ENCODE data around the gene KIDINS220.

Gene KIDINS220

DNA sequence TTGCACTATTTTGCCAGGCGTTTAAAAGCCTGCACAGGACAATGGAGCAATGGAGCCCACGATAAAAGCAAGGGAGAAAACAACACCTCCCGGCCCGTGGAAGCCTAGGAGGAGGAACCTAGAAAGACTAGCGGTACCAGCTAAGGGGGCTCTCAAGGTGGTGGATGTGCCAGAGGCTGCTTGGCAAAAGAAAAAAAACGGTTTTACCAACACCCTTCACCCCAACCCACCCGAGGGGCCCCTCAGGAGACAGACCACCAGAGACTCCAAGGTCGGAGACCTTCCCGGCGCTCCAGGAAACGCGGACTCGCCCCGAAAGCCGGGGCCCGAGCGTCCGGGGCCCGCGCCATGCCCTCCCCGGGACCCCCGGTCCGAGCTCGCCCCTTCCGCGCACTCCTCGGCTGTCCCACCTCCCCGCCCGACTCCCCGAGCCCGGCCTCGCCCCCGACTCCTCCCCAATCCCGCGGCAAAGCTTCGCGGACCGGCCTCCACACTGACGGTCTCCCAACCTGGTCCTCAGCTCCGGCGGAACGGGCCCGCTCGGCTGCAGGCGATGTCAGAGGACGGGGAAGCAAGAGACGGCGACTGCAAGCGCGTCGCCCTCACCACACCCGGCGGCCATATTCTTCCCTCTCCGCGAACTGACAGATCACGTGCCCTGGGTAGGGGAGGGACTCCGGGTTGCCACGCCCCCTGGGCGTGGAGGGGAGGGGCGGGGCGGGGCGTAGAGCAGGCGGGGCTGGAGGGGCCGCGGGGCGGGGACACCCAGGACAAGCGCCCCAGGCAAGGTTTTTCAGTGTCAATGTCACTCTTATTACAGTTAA is at the start of gene KIDINS220:
Gene KIDINS220 (minus strand): TSS at position 643 of the 824 bp plus-strand sequence. CDS start 10,520 bp downstream, outside the sequence.
- DNase-seq = peak; percentile 8

DNA sequence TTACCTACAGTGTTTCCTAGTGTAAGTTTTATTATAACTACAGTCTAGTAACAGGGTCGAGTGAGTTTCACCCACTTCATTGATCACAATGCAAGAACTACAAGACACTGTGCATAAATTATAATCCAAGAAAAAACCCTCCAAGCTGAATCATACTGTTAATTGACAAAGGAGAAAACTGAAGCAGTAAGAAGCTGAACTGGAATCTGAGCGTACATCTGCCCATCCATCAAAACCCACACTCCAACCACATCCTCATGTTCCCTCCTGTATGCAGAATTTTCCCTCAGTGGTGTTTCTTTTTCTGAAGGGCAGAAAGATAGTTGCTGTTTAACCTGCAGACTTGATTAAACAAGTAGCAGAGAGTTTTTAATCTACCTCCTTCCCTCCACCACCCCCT is 49.5 kb upstream of the KIDINS220 start:
- DNase-seq = no peak

DNA sequence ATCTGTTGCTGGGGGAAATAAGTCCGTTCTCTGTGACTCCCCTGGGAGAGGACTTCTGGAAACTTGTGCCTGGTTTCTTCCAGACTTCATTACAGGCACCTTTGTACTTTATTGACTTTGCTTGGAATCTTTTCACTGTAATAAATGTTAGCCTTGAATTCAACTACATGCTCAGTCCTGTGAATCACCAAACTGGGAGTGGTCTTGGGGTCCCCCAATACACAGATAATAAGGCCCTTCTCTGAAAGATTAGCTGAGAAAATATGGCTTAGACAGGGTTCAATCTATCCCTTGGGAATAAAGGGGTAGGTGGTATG is 48.7 kb upstream of the KIDINS220 start:
- no peak for DNase-seq

DNA sequence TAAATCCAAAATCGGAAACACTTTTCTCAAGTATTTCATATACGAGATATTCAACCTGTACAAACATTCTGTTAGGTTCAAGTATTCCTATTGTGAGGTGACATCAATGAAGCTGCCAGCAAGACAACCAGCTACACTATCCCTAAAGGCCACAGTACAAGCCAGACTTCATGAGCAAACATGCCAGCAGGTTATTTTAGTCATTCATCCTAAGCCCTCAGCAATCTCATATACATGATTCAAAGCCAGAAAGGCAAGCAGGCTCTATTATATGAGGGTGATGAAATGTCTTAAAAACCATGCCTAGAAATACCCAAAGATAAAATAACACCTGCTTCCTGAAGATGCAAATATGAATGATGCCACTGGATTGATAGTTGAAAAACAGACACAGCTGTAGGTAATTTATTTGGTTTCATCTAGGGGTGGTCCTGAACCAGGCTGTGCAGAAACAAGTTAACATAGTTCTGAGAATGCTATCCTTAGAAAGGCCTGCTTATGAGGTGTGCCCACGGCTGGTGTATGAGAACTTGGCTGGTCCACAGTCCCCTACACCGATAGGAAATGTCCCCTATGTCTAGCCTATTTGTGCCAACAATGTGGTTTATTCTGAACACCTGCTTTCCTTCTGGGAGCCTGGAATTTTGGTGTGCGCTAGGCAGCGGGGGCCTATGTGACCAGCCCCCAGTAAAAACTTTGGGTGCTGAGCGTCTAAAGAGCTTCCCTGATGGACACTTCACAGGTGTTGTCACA is 48.2 kb upstream of the KIDINS220 start:
- DNase-seq = no peak

DNA sequence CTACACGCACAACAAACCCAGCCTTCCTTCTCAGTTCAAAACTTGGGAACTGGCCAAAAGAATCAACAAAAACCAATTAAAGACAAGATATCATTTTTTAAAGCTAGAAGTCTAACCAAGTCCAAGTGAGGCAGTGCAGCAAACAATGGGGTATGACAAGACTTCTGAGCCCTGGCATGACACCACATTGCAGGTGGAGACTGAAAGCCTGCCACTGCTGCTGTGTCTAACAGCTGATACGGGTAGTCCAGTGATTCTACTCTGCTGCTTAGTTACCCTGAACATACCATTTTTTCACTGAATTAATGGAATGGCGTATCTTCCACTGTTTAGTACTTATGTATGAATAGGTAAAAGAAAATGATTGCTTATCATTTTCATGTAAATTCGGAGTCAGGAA is 47.4 kb upstream of the KIDINS220 start:
- DNase-seq = no peak

DNA sequence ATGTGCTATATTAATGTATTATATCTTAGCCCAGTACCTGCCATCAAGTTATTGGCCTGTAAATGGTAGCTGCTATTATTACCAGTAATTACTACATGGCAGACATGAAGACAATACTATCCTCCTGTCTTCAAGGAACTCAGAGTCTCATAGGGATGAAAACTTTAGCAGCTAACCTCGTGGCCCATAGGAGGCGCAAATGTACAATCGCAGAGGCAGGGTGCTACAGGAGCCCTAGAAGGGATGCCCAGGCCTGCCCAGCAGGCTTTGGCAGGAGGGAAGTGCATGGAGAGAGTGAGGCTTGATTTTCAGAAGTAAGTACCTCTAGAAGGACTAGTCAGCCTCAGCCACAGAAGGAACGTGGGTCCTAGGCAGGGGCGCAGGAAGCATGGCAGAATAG is 44.7 kb upstream of the KIDINS220 start:
- DNase-seq = no peak

DNA sequence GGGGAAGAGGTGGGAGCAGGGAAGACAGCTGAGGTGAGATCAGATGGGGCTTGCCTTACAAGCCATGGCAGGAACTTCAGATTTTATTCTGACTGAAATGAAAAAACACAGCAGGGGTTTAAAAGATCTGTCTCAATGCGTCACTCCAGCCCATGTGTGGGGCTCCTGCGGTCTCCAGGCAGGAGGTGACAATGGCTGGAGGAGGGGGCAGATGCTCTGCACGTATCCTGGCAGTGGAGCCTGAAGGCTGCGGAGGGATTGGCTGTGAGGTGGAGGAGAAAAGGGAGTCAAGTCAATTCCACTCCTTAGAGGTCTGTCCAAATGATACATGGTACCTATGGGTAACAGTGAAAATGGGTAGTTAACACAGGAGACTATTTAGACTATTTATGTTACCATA is 40.5 kb upstream of the KIDINS220 start:
- no peak for DNase-seq

DNA sequence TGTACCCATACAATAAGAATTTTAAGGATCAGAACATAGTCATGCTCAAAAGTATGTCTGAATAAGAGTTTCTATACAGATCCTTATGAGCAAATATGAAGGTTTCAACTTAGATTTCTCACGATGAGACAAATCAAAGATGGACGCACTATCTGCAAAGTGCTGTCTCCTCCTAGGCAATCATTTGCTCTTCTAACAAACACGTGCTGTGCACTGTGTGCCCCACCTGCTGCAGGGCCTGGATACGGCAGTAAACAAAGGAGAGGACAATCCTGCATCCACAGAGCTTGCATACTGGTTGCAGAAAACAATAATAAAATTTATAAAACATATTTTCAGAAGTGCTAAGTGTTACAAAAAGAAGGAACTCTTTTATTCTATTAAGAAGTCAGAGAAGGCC is 39.9 kb upstream of the KIDINS220 start:
- DNase-seq = no peak

DNA sequence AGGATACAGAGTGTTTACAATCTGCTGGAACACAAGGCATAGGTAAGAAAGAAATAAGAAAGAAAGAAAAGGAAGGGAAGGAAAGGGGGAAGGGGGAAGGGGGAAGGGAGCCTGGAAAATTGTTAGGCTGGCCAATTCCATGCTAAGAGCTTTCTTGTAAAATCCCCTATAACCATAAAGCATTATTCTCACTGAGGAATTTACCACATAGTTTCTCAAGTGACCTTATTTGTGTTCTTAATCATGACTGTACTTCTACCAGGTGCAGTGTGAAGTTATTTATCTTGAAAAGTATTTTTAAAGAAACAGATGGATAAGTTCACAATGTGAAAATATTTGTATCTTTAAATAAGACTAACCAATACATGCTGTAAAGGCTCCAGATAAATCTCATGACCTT is 39.2 kb upstream of the KIDINS220 start:
- no peak for DNase-seq

DNA sequence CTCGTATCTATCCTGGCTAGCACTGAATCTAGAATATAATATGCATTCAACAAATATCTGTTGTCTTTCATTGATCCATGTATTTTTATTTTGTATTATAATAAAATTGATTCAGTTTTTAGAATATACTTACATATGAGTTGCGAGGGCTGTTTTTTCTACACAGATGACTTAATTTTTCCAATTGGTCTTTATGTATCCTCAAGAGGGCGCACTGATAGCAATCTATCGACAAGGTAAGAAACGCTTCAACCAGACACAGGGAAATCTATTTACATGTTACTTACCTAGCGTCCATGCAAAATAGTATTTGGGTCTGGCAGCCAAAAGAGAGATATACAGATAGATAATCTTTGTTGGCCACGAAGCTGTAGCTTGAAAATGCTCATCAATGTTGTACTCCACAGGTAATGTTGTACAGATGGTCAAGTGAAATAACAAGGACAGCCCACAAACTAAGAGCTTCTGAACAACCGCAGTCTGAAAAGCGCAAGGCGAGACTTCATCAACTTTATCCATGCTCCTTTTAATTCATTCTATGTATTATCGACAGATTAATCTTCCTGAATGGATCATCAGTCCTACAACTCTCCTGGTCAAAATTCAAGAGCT is 35.5 kb upstream of the KIDINS220 start:
- no peak for DNase-seq

DNA sequence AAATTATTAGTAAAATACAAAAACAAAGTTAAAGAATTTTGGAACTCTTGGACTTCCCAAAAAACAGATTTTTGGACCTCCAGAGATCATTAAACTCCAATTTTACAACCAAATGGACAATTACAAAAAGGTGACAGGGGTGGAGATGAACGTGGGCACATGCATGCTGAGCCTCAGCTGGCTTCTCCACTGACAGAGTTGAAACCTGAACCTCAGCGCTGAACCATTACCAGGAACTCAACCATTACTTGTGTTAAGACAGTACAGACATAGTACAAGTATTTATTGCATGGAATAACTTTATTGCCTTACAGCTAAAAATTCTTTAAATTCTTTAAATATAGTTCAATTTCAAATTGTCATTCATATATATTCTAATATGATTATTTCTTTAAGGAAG is 33.0 kb upstream of the KIDINS220 start:
- DNase-seq = no peak

DNA sequence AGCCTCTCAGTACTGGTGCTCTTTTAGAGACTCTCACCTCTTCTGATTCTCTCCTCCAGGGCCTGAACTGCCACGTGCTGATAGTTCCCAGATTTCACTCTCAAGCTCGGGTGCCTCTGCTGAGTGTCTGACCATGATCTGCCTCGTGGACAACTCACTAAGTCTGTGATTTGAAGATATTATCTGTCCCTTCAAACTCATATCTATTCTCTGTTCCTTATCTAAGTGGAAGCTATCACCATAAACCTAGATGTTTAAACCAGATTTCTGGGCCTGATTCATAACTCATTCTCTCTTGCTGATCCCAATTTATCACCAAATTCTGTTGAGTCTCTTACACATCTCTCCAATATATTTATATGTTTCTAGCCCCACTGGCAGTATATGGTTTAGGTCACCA is 29.9 kb upstream of the KIDINS220 start:
- no peak for DNase-seq

DNA sequence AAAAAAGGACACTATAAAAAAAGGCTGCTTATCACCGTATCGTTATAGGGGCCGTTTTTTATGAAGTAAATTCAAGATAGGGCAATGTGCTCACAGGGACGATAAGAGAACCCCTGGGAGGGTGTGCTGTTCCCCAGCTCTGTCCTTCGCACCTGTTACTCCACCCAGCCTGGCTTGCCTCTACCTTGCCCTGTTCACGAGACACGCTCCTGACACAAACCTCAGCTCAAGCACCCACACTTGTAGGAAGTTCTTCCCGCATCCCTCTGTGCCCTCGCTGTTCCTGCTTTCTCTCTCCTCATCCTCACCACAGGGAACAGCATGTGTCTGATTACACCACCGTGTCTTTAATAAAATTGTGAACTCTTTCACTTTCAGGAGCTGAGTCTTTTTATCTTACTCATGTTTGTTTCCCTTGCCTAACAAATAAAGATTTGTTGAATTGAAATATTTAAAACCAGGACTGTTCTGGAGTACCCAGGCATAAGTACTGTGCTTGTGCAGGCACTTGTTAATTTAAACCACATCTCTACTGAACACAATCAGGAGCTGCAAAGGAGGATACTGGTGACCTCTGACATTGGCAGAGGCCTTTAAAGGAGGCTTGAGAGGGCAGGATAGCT is 26.0 kb upstream of the KIDINS220 start:
- DNase-seq = no peak

DNA sequence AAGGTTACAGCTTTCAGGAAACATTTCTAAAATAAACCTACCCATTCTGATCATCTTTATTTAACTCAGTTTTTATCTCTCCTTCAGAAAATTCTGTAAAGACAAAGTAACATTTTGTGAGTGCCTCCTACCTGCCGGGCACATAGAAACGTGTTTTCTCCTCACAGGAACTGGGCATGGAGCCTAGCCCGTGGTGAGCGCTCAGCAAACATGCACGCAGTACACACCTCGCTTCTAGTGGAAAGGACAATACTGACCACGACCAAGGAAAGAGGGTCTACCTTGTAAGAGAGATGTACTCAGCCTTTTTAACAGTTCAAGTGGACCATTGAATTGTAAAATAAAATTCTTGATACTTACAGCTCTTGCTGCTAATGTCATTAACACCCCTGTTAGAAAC is 24.8 kb upstream of the KIDINS220 start:
- no peak for DNase-seq

DNA sequence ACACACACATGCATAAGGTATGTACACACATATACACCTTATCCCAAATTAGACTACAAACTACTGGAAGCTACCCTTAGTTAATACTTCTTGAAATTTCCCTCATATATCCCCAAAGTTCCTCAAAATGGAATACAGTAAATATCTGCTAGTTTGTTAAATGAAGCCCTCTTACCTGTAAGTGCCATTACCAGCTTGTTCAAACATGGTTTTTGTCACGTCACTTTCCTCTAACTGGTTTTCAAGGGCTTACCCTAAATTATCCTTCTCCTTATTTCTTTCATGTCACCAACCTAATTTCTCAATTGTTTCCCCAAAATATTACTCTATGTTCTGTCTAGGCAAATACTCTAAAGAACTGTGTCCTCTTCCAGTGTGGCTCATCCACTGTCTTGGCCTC is 24.4 kb upstream of the KIDINS220 start:
- no peak for DNase-seq

DNA sequence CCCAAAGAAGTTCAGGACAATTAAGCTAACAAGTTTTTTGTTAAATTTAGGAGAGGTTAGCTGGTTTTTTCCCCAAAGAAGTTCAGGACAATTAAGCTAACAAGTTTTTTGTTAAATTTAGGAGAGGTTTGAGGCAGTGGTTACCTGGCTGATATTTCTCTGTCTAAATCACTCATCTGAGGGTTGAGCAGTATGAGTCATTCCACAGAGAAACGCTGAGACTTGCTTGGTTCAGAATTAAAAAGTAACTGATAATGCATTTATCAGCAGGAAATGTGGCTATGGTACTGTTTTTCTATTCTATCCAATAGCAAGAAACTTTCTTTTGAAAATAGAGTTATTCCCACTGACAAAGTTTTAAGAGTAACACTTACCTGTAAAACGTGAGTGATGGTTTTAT is 22.8 kb upstream of the KIDINS220 start:
- no peak for DNase-seq

DNA sequence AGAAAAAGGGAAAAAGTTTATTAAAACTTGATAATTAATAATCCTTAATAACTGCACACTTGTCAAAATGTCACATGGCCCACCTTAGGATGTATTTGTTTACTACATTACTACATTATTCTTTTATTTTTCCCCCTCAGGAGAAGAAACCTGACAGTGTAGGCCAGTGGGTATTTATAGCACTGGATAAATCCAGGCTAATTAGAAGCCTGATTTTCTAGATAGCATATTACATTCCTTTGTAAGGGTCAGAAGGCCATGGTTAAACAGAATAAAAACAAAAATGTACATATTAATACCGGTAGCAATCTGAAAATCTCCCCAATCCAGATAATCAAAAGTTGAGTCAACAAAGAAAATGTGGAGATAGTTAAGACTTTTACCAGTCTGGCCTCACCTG is 21.5 kb upstream of the KIDINS220 start:
- DNase-seq = no peak

DNA sequence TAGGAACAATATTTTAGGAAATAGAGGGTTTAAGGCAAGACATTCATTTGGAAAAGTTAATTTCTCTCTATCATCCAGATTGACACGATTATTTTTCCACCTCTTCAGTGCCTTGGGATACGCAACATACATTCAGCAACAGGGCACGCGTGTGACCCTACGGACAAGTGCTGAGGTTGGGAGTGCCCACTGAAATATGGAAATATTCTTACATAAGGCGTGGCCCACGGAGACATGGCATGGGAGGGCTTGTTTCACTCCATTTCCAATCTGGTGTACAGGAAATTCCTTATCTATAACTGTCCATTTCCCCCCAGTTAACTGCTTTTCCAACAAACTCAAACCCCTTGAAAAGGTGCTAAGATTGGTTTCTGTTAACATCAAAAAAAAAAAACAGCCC is 20.9 kb upstream of the KIDINS220 start:
- DNase-seq = no peak

DNA sequence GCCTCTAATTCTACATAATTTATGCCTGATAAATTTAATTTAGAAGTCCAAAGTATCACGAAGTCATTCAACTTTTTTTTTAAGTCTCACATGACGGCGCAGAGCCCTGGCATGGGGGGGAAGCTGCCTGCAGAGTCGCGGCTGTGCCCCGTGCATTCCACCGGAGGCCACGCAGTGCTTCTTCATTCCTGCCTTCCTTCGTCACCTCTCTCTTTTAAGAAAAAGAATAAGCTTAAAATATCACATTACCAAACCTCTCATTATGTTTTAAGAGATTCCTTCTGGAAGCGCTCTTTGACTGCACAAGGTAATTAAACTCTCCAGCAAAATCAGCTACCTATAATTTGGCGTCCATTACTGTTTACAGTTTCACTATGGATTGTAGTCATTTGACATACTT is 20.3 kb upstream of the KIDINS220 start:
- DNase-seq = no peak

DNA sequence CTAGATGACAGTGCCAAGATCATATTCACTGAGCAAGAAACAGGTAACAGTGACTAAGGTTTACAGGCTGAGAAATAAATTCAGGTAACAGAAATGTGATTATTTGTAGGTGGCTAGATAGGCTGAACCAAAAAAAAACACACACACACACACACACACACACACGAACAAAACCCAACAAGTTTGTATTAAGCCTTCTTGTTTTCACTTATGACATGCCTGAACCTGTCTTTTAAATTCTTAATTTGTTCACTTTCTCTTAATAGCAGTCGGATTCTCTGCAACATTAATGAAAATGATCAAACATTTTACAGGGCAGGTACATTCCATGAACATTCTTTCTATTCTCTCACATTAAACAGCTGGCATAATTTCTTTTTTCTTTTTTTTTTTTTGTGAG is 18.8 kb upstream of the KIDINS220 start:
- DNase-seq = no peak

DNA sequence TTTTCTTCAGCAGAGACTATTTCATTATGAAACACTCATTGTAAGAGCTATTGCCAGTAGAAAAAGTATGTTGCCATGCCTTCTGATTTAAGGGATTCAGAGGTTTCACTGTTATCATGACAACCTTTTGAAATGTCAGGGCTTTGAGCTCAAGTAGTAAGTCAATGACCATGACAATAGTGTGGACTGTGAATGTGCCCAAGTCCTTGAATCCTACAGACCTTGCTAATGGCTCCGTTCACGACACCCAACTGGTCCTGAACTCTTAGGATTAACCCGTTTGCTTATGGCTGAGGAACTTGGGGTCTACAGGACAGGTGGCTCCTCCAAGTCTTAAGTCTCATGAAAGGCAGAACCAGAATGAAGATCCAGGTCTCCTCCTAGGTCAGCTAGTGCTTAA is 17.6 kb upstream of the KIDINS220 start:
- no peak for DNase-seq

DNA sequence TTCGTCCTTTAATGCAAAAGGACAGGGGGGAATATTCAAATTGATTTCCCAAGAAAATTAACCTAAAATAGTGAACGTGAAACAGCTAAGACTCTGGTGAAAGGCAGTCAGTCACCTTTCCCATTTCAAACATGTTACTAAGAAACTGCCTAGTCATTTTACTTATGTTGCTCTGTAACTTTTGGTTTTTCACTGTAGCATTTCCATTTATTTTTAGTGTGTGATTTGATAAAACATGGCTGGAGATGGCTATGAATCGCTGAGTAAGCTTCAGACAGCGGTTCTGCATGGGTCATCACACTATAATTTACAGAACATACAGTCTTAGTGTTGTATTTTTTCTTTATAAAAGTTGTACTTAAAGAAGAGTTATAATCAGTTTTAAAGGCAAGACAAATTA is 16.0 kb upstream of the KIDINS220 start:
- no peak for DNase-seq

DNA sequence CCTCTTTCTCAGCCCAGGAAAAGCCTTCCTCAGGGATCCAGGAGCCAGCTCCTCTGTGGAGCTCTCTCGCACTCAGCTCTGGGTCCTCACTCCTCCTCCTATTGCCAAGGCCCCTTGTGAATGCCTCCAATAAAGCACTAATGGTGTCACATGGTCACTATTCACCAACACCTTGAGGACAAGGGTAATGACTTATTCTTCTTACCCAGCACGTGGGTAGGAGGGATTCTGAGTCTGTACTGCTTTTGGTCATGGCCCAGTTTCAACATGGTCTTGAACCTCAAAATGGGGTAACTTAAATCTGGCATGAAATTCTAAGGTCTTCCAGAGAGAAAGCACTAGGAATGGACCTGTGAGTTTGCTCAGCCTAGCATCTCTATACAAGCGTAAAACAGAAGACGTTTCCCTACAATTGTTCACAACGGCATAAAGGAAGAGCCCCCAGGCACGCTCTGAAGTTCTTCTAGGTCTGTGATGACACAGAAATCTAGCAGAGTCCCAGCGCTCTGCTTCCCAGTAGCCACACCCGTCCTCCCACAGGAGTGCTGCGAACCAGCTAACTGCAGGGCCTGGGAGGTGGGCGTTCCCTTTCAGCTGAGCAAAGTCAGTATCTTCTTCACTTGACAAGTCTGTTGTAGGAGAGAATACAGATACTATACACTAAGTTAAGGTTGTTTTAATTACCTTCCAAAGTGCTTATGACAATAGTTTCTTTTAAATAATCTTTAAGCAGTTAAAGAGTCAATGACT is 14.6 kb upstream of the KIDINS220 start:
- DNase-seq = no peak

Data from NCI-H524 treated with DMSO at 0.1 percent for 48 hours (cell line).